ENCODE data around the gene LYG2. TPM values are rescaled to one million over a fixed set of nuclear protein-coding genes. Genes with fewer than 3 reads are reported as not detected.

The LYG2 gene
- total and polyA plus RNA-seq, 2 of the 4 experiments (the other 2 are of a cell fraction) = not detected

DNA sequence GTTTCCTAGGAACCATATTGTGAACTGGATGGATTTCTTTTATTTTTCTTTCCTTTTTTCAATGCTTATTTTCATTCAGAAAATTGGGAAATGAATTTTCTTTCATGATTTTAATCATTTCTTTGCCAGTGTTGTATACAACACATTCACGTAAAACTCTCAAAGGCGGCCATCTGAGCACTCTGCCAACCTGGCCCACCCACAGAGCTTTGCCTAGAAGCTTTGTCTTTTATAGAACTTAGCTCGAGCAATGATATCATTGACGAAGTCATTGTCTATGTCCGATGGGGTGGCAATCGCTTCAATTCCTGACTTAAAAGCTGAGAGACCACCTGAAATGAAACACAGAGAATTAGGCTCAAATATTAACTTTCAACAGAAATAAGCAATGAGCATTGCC, 13.3 kb downstream of the LYG2 start:
- Histone ChIP-seq H3K9me3 (ENCODE audit: control insufficient read depth, insufficient read depth, low read length) (no peaks in the 10 kb centered on the region), H3K4me2 (ENCODE audit: low read depth, low read length) (no peak overlapping the region), H3K4me3 (ENCODE audit: insufficient read depth, low read depth, low read length) (no peak overlapping the region), H4K8ac (ENCODE audit: low read depth in 2 of 2, low read length in 2 of 2) (no peak overlapping the region), H2BK120ac (ENCODE audit: low read depth, low read length) (no peak overlapping the region), H2BK15ac (ENCODE audit: low read depth, low read length) (no peak overlapping the region), H2AK9ac (replicated peaks; ENCODE audit: low read depth, low read length, poor library complexity) (no peak overlapping the region), H3K79me1 (ENCODE audit: low read depth in 1 of 2, low read length in 2 of 2) (no peaks in the 10 kb centered on the region), H3K4me1 (ENCODE audit: control insufficient read depth, insufficient read depth, low read length) (no peaks in the 10 kb centered on the region), H3K23ac (ENCODE audit: low read depth, low read length) (no peak overlapping the region), H4K20me1 (ENCODE audit: insufficient read depth, low read length) (no peaks in the 10 kb centered on the region), H3K18ac (ENCODE audit: low read depth, low read length) (no peak overlapping the region), H2AK5ac (ENCODE audit: low read depth, low read length) (no peak overlapping the region), H3K27ac (ENCODE audit: insufficient read depth, low read length) (no peak overlapping the region), H4K5ac (ENCODE audit: low read depth, low read length) (no peak overlapping the region), H3K9ac (ENCODE audit: low read depth, low read length) (no peak overlapping the region), H3K36me3 (ENCODE audit: control insufficient read depth, insufficient read depth, low read length) (no peaks in the 10 kb centered on the region), H3K56ac (ENCODE audit: extremely low read depth, insufficient read depth, low read length) (no peak overlapping the region), H2AFZ (replicated peaks; ENCODE audit: low read length, poor library complexity) (no peak overlapping the region), H3K9me1 (ENCODE audit: insufficient read depth, low read length) (0 out of 2 replicates have a peak, but pooled peaks cover 2% of the 10 kb centered on the region), H3K14ac (replicated peaks; ENCODE audit: low read depth, low read length) (no peak overlapping the region), H3K4ac (ENCODE audit: low read depth, low read length) (no peak overlapping the region), H2BK5ac (ENCODE audit: low read depth, low read length, poor library complexity, severe bottlenecking) (no peak overlapping the region), H3K27me3 (ENCODE audit: control insufficient read depth, insufficient read depth, low read length) (no peaks in the 10 kb centered on the region), H2BK20ac (ENCODE audit: low read depth, low read length) (no peak overlapping the region), H4K91ac (ENCODE audit: insufficient read depth, low read depth, low read length) (no peak overlapping the region)
- no peak for TF ChIP-seq CEBPB (IDR thresholded peaks at IDR 0.05; ENCODE audit: low read depth, low read length)
- no peak for TF ChIP-seq FOS (IDR thresholded peaks at IDR 0.05; ENCODE audit: low read depth, low read length)
- TF ChIP-seq, protein P1, sequence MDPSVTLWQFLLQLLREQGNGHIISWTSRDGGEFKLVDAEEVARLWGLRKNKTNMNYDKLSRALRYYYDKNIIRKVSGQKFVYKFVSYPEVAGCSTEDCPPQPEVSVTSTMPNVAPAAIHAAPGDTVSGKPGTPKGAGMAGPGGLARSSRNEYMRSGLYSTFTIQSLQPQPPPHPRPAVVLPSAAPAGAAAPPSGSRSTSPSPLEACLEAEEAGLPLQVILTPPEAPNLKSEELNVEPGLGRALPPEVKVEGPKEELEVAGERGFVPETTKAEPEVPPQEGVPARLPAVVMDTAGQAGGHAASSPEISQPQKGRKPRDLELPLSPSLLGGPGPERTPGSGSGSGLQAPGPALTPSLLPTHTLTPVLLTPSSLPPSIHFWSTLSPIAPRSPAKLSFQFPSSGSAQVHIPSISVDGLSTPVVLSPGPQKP (IDR thresholded peaks at IDR 0.05; ENCODE audit: borderline replicate concordance, low read depth, low read length) = no peak
- TF ChIP-seq, protein P2, sequence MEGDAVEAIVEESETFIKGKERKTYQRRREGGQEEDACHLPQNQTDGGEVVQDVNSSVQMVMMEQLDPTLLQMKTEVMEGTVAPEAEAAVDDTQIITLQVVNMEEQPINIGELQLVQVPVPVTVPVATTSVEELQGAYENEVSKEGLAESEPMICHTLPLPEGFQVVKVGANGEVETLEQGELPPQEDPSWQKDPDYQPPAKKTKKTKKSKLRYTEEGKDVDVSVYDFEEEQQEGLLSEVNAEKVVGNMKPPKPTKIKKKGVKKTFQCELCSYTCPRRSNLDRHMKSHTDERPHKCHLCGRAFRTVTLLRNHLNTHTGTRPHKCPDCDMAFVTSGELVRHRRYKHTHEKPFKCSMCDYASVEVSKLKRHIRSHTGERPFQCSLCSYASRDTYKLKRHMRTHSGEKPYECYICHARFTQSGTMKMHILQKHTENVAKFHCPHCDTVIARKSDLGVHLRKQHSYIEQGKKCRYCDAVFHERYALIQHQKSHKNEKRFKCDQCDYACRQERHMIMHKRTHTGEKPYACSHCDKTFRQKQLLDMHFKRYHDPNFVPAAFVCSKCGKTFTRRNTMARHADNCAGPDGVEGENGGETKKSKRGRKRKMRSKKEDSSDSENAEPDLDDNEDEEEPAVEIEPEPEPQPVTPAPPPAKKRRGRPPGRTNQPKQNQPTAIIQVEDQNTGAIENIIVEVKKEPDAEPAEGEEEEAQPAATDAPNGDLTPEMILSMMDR (conservative IDR thresholded peaks at IDR 0.05; ENCODE audit: low read depth, low read length) = no peak
- TF ChIP-seq, protein P3, sequence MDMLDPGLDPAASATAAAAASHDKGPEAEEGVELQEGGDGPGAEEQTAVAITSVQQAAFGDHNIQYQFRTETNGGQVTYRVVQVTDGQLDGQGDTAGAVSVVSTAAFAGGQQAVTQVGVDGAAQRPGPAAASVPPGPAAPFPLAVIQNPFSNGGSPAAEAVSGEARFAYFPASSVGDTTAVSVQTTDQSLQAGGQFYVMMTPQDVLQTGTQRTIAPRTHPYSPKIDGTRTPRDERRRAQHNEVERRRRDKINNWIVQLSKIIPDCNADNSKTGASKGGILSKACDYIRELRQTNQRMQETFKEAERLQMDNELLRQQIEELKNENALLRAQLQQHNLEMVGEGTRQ (IDR thresholded peaks at IDR 0.05; ENCODE audit: low read depth, low read length) = no peak
- no peak for TF ChIP-seq CHD1 (IDR thresholded peaks at IDR 0.05; ENCODE audit: low read depth, low read length)
- TF ChIP-seq SMC3 (IDR thresholded peaks at IDR 0.05; ENCODE audit: low read depth, low read length) = no peak
- no peak for TF ChIP-seq RFX5 (IDR thresholded peaks at IDR 0.05; ENCODE audit: low read depth, low read length)
- DNase-seq (no peak), ATAC-seq (ENCODE audit: low read depth) (no peak)
- POLR2A ChIA-PET (ENCODE audit: unreplicated experiment) = no interaction called here
- in situ Hi-C loops (cut with MboI; ENCODE audit: low sequenced_read_pairs) (no loop called here), dilution Hi-C loops (cut with HindIII; ENCODE audit: low sequenced_read_pairs, unreplicated experiment) (no loop called here), intact Hi-C loops (cut with micrococcal nuclease) (no loop called here)
- WGBS, 2 experiments (ENCODE audit: extremely low coverage in 2 of 2, insufficient read length in 1 of 2) = 83% methylated on average over 4 of the region's 6 CpGs; no CpG with 5 or more reads in 1 of the 2 experiments
- no TSS peak for BruUV-seq (replicated peaks)
- CTCF ChIA-PET = no interaction called here
